Gastrocnemius medialis (tissue), 4 donors: ENCODE measurements around the gene LTV1.

Experiments used
- CTCF ChIP-seq, 5 experiments: fragments of 450-650 bp in 3 of 5; fragments of 200-600 bp in 2 of 5; sonication (generic) in 2 of 5; IDR thresholded peaks in 4 of 5; conservative IDR thresholded peaks in 1 of 5; 1 replicate in 4 of 5; 2 replicates in 1 of 5; pipeline ENCODE4 v1.5.1; 2016 to 2019; ENCODE audit warnings: antibody characterized with exemption in 5 of 5, mild to moderate bottlenecking in 3 of 5, moderate library complexity in 3 of 5
- POLR2A ChIP-seq, 2 donors: fragments of 450-650 bp; IDR thresholded peaks; one replicate each; pipeline ENCODE4 v1.6.1; 2017; ENCODE audit warnings: antibody characterized with exemption in 2 of 2, mild to moderate bottlenecking in 2 of 2, moderate library complexity in 2 of 2

- no peak for TF ChIP-seq CTCF (IDR thresholded peaks at IDR 0.05 in 4 of 5, conservative IDR thresholded peaks at IDR 0.05 in 1 of 5)
- TF ChIP-seq POLR2A (IDR thresholded peaks at IDR 0.05) = no peak
Measured at GRCh38 chr6:143857651-143858050, 14.5 kb downstream of the LTV1 start.
